CD4-positive, alpha-beta T cell treated with Interleukin-6 at 100 ng/mL for 8 hours (primary cell): ENCODE results near the gene ITGAE.
"Not testable (repeated sequence)": the region's sequence is repeated elsewhere in the genome, so short reads cannot be mapped to it uniquely, and the experiment has no call there.

Experiments
- DNase-seq: peaks from one replicate; pipeline ENCODE4 v3.0.0-alpha.2; 2020; ENCODE audit warnings: mixed read lengths, low spot score

Gene ITGAE, protein sequence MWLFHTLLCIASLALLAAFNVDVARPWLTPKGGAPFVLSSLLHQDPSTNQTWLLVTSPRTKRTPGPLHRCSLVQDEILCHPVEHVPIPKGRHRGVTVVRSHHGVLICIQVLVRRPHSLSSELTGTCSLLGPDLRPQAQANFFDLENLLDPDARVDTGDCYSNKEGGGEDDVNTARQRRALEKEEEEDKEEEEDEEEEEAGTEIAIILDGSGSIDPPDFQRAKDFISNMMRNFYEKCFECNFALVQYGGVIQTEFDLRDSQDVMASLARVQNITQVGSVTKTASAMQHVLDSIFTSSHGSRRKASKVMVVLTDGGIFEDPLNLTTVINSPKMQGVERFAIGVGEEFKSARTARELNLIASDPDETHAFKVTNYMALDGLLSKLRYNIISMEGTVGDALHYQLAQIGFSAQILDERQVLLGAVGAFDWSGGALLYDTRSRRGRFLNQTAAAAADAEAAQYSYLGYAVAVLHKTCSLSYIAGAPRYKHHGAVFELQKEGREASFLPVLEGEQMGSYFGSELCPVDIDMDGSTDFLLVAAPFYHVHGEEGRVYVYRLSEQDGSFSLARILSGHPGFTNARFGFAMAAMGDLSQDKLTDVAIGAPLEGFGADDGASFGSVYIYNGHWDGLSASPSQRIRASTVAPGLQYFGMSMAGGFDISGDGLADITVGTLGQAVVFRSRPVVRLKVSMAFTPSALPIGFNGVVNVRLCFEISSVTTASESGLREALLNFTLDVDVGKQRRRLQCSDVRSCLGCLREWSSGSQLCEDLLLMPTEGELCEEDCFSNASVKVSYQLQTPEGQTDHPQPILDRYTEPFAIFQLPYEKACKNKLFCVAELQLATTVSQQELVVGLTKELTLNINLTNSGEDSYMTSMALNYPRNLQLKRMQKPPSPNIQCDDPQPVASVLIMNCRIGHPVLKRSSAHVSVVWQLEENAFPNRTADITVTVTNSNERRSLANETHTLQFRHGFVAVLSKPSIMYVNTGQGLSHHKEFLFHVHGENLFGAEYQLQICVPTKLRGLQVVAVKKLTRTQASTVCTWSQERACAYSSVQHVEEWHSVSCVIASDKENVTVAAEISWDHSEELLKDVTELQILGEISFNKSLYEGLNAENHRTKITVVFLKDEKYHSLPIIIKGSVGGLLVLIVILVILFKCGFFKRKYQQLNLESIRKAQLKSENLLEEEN

DNA sequence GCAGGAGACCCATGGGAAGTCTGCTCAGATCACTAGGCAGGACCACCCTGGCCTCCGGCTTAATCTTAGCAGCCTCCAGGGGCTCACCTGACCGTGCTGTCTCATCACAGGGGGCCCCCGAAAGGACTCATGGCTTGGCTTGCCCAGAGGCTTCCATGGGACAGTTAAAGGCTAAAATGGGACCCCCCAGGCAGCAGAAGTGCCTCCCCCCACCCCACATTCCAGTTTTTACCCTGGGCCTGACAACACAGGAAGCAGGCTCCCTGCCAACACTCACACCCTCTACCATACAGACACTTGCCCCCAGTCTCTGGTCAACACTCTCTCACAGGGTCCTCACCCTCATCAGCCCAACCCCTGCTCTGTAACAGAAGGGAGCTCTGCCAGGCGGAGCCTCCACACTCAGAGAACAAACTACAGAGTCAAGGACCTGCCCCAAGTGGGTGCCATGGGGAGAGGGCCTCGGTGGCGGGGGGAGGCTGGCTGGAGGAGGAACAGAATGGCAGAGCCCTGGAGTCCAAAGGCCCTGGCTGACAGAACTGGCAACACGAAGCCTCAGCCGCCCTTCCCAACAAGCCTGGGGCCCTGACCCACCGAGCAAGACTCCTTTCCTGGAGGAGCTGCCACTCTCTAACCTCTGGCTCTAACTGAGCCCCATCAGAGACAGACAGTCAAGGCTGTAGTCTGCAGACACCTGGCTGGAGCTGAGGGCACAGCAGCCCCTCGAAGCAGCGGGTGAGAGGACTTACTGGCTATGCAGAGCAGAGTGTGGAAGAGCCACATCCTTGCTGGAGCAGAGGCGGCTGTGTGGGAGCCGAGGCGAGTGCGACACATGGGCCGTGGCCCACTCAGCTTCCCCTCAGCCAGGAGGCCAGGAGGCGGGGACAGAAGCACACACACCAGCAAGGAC lies at the start of gene ITGAE:
Gene ITGAE, minus strand, starts transcription at position 827 of the 910 bp plus-strand sequence. Its CDS starts 44 bp downstream, at position 783.
- DNase-seq: no peak

- no peak for DNase-seq
These were observed 47.3 kb upstream of the ITGAE start for GRCh38 chr17:3848229-3848835.

DNA sequence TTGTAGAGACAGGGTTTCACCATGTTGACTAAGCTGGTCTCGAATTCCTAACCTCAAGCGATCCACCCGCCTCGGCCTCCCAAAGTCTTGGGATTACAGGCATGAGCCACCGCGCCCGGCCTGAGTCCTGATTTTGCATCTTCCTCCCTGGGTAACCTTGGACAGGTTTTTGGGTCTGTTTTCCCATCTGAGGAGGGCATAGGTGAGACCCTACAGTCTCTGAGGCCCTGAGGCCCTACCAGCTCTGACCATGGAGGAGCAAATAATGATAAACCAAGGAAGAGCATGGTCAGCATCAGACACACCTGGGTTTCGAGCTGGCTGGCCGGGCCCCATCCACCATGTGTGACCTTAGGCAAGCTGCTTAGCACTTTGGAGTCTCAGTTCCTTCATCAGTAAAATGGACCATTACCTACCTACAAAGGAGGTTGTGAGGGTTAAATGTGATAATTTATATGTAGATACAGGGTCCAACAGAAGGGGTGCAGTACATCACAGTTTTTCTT lies 46.2 kb upstream of the ITGAE start:
- no peak for DNase-seq

- DNase-seq: no peak
These were observed 45.6 kb upstream of the ITGAE start for GRCh38 chr17:3846437-3847164.

DNA sequence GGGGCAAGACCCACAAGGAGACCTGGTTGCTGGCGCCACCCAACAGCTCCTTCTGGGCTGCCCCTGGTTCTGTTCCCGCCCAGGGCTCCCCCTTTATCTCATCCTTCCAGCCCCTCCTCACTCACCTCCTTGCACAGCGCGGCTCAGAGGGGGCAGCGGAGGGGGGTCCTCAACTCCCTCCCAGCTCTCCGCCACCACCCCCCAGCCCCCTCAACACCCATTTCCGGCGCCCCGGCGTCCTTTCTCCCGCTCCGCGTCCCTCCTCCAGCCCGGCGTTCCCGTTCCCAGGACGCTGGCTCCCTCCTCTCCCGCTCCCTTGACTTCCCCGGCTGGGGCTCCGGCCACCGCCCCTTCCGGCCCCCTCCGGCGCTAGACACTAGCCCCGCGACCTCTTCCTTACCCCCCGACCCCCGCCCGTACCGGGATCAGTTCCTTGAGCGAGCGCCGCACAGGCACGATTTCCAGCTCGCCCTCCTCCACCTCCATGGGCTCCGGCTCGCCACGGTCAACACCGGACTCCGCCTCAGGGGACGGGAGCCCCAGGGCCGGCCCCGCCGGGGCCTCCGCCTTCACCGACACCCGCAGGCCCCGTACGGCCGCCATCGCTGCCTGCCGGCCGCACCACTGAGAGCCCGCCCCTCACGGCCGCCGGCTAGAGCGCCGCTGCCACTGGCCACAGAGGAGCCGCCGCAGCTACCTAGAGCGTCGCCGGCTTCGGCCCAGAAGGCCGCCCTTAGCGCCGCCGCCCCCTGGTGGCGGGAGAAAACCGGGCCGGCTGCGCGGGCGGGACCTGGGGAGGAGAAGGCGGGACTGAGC lies 44.8 kb upstream of the ITGAE start, which contains the start of gene NCBP3:
Gene NCBP3, minus strand, starts transcription at position 626 of the 816 bp plus-strand sequence. Its CDS starts 23 bp downstream, at position 603.
- peak; percentile 89 for DNase-seq

- no peak for DNase-seq
These were observed 44.3 kb upstream of the ITGAE start for GRCh38 chr17:3845291-3845620.

- DNase-seq: not testable (repeated sequence)
These were observed 43.6 kb upstream of the ITGAE start for GRCh38 chr17:3844556-3844955.

DNA sequence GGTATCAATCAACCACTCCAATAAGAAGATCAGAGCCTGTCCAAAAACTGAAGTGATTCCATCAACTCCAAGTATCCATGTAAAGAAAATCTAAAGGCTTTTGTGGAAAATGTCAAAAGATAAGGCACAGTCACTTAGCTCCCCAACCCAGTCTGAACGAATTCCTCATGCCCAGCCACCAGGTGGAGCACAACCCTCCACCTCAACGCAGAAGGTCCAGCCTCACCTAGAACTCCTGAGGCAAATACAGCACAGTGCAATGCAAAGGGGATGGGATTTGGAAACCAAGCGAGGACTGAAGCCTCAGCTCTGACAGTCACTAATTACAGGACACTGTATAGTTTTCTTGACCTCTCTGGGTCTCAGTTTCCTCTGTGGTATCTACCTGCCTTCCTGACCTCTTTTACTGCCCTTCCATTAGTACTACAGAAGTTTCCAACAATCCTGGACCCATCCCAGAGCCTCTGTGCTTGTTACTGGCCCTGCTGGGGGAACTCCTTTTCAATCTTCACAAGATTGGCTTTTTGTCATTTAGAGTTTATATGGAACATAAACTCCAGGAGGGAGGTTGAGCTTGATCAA lies 43.0 kb upstream of the ITGAE start:
- peak; percentile 37 for DNase-seq

GRCh38 chr17:3838206-3838605 lies 37.2 kb upstream of the ITGAE start:
- no peak for DNase-seq

DNA sequence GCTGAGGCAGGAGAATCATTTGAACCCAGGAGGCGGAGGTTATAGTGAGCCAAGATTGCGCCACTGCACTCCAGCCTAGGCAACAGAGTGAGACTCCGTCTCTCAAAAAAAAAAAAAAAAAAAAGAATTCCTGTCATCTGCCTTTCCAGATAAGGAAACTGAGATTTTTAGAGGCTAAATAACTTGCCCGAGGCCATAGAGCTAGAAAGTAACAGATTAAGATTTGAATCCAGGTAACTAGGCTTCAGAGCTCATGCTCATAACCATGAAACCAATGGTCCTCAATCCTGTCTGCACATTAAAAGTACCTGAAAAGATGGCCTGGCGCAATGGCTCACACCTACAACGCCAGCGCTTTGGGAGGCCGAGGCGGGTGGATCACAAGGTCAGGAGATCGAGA lies 35.6 kb upstream of the ITGAE start:
- no peak for DNase-seq

DNA sequence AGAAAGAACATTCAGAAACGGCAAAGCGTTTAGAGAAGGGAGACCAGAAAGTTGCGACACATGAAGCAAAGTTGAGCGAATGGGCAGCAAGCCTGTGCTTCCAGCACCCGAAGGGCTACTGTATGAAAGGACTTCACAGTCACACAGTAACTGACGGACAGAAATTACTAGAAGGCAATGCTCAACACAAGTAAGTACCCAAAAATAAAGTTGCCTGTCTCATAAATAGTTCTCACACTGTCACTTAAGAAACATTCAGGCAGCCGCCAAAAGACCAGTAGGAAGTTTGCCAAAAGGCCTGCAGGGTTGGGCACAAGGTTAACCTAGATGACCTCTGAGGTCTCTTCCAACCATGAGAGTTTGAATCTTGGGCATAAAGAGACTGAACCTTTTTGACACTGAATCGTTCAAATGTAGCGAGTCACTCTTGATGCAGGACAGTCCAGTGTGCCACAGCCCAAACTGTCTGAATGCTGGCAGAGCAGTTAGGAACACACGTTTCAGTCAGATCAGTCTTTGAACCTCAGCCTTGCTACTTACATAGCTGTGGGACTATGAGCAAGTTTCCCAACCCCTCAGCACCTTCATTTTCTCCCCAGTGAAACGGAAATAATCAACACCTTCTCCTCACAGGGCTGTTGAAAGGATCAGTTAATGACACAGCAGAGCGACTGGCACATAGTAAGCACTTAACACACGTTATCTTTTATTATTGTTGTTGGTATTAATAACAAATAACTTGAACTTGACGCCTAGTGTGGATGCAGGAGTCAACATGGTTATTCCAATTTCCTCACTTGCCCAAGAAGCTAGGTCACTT lies 34.6 kb upstream of the ITGAE start:
- DNase-seq: no peak

GRCh38 chr17:3834811-3835210 lies 33.8 kb upstream of the ITGAE start:
- DNase-seq: no peak

GRCh38 chr17:3828852-3829232 lies 27.9 kb upstream of the ITGAE start:
- no peak for DNase-seq

DNA sequence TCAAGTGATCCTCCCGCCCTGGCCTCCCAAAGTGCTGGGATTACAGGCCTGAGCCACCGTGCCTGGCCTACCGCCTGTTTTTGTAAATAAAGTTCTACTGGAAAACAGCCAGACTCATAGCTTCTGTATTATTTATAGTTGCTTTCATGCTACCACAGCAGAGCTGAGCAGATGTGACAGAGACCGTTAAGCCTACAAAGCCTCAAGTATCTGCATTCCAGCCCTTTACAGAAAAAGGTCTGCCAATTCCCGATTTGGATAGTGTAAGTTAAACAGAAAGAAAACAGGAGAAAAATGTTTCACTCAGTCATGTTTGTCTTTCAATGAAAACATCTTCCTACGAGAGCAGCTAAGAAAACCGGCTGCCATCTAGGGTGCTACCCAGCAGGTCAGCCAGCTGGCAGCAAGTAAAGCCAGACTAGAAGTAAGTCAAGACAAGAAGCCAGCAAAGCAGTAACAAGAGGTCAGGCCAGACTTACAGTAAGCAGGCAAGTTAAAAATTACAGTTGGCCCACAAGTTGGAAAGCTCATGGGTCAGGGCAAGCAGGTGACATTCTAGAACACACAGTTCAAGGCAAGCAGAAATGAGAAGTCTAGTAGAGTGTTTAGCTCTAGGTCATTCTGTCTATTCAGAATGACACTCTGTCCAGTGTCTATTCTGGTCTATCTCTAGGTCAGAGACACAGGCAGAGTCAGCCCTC lies 27.3 kb upstream of the ITGAE start:
- DNase-seq: no peak

- peak; percentile 67 for DNase-seq
These were observed 26.3 kb upstream of the ITGAE start for GRCh38 chr17:3827124-3827773.

DNA sequence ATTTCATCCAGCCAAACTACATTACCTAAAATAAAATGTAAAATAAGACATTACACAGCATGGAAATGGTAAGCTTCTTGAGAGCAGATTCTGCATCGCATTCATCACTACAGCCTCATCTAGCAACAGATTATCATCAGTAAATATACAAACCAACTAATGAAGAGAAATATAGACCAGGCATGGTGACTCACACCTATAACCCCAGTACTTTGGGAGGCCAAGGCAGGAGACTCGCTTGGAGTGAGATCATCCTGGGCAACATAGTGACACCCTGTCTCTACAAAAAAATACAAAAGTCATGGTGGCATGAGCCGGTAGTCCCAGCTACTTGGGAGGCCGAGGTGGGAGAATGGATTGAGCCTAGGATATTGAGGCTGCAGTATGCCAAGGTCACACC lies 25.2 kb upstream of the ITGAE start:
- DNase-seq: no peak

DNA sequence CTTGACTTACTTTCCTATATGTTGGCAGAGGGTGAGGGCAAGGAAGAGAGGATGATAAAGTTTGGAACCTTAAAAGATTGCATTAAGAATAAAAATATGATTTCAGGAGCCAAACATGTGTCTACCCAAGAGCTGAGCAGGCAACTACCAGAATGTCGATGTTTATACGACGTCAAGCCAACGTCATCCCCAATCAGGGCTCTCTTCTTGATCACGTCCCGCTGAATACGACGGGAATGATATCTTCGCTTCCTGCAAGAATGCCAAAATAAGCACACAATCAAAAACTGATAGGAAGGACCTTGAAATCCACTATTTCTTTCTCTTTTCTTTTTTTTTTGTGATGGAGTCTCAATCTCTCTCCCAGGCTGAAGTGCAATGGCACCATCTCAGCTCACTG lies 20.1 kb upstream of the ITGAE start:
- no peak for DNase-seq
